HepG2 (cell line): ENCODE data around the gene L3MBTL4. TPM values are rescaled to one million over a fixed set of nuclear protein-coding genes. Genes with fewer than 3 reads are reported as not detected.

Experiments
- ATAC-seq: fragments of 200-7000 bp; cut with Tn5 transposase; 3 replicates; pipeline ENCODE4 v1.9.1; 2020; ENCODE audit warnings: mild to moderate bottlenecking, moderate library complexity
- BruUV-seq: library from RNA; stranded (reverse); fragments of 400-500 nt; replicated peaks from 2 replicates; lab custom pipeline; 2021; lab: Mats Ljungman, UMichigan
- CTCF ChIA-PET: fragments of 300-600 bp; formaldehyde crosslinking; extraction: SDS; loops from one replicate; lab custom pipeline; 2021; ENCODE audit warnings: low total read pairs, inconsistent platforms, low intra/inter-chr PET ratio; lab: Yijun Ruan, JAX
- POLR2A ChIA-PET: fragments of 350-600 bp; sonication (Branson Sonifier 250); formaldehyde crosslinking; loops from one replicate; lab custom pipeline; 2020; ENCODE audit warnings: antibody characterized with exemption, inconsistent platforms; lab: Yijun Ruan, JAX
- DNase-seq: peaks from one replicate; pipeline ENCODE4 v3.0.0-alpha.2; 2015; ENCODE audit warnings: low spot score
- FAIRE-seq: peaks from 3 replicates; lab custom pipeline; 2011; peaks lifted over from hg19 to GRCh38; lab: Jason Lieb, UNC
- H2AFZ ChIP-seq: one replicate; pipeline ENCODE4 v1.6.1; 2011; ENCODE audit warnings: low read length, inconsistent platforms
- H3K27ac ChIP-seq: fragments of 300-600 bp; 3 replicates; pipeline ENCODE4 v1.8.0; 2011; ENCODE audit warnings: mixed run types, mild to moderate bottlenecking, mixed read lengths, low read length, inconsistent platforms; ENCODE audit not compliant: insufficient read depth; ENCODE audit errors: extremely low read length
- H3K27me3 ChIP-seq, 2 experiments: fragments of 200-600 bp in 1 of 2; 2 replicates in 1 of 2; 3 replicates in 1 of 2; pipeline versions ENCODE4 v1.6.0 to v1.8.0; 2011; ENCODE audit warnings: low read length in 2 of 2, mild to moderate bottlenecking in 2 of 2, moderate library complexity in 2 of 2, inconsistent platforms in 1 of 2; ENCODE audit not compliant: insufficient read depth in 2 of 2, control insufficient read depth in 1 of 2
- H3K36me3 ChIP-seq, 2 experiments: fragments of 200-600 bp in 1 of 2; replicated peaks in 1 of 2; 2 replicates in 1 of 2; 3 replicates in 1 of 2; pipeline versions ENCODE4 v1.5.1 to v1.8.0; 2011; ENCODE audit warnings: low read length in 2 of 2, inconsistent platforms in 1 of 2; ENCODE audit not compliant: insufficient read depth in 2 of 2, control insufficient read depth in 1 of 2
- H3K4me1 ChIP-seq: 2 replicates; pipeline ENCODE4 v1.5.1; 2012; ENCODE audit warnings: low read length, inconsistent platforms; ENCODE audit not compliant: insufficient read depth
- H3K4me2 ChIP-seq: 2 replicates; pipeline ENCODE4 v1.6.0; 2011; ENCODE audit warnings: low read depth, low read length, inconsistent platforms
- H3K4me3 ChIP-seq, 3 experiments: fragments of 200-600 bp in 1 of 3; sonication (generic), shearing (Covaris generic) in 1 of 3; replicated peaks in 1 of 3; 2 replicates each; pipeline ENCODE4 v1.5.1; 2011 to 2016; ENCODE audit warnings: low read length in 3 of 3, inconsistent platforms in 2 of 3, low read depth in 2 of 3, mild to moderate bottlenecking in 2 of 3, control low read depth in 1 of 3, mixed read lengths in 1 of 3; ENCODE audit not compliant: insufficient read depth in 1 of 3
- H3K79me2 ChIP-seq: one replicate; pipeline ENCODE4 v1.6.1; 2011; ENCODE audit warnings: low read length, inconsistent platforms; ENCODE audit not compliant: insufficient read depth
- H3K9ac ChIP-seq: 2 replicates; pipeline ENCODE4 v1.6.0; 2011; ENCODE audit warnings: mild to moderate bottlenecking, low read depth, low read length, inconsistent platforms; ENCODE audit not compliant: insufficient read depth
- H3K9me3 ChIP-seq: 2 replicates; pipeline ENCODE4 v1.5.1; 2012; ENCODE audit warnings: mild to moderate bottlenecking, low read length
- H4K20me1 ChIP-seq: 2 replicates; pipeline ENCODE4 v1.6.0; 2011; ENCODE audit warnings: inconsistent platforms, mild to moderate bottlenecking, low read length, moderate library complexity; ENCODE audit not compliant: insufficient read depth
- CC2D1A ChIP-seq: sonication (generic); formaldehyde crosslinking; IDR thresholded peaks from 2 replicates; pipeline ENCODE4 v1.8.1; 2023; ENCODE audit warnings: mild to moderate bottlenecking, missing genetic modification reagents
- HDAC6 ChIP-seq: fragments of 200-600 bp; sonication (generic); IDR thresholded peaks from 2 replicates; pipeline ENCODE4 v1.7.0; 2017; ENCODE audit warnings: mild to moderate bottlenecking, antibody characterized with exemption, low read length, low read depth
- KDM1A ChIP-seq: IDR thresholded peaks from 2 replicates; pipeline ENCODE4 v1.6.1; 2016; ENCODE audit warnings: missing compliant biosample characterization
- MATR3 ChIP-seq: sonication (generic); formaldehyde crosslinking; IDR thresholded peaks from 2 replicates; pipeline ENCODE4 v1.4.0; 2020; ENCODE audit warnings: missing genetic modification reagents
- NFYC ChIP-seq: IDR thresholded peaks from 2 replicates; pipeline ENCODE4 v1.6.1; 2016; ENCODE audit warnings: missing genetic modification reagents, missing compliant biosample characterization
- SAFB2 ChIP-seq: sonication (generic); formaldehyde crosslinking; IDR thresholded peaks from 2 replicates; pipeline ENCODE4 v1.5.1; 2020; ENCODE audit warnings: missing genetic modification reagents, low read depth, mild to moderate bottlenecking, borderline replicate concordance
- SMAD9 ChIP-seq: sonication (generic); formaldehyde crosslinking; IDR thresholded peaks from 2 replicates; pipeline ENCODE4 v1.5.1; 2020; ENCODE audit warnings: mild to moderate bottlenecking, missing genetic modification reagents
- SRSF1 ChIP-seq: fragments of 200-400 bp; formaldehyde crosslinking; optimal IDR thresholded peaks from 2 replicates; pipeline ENCODE3; 2017; ENCODE audit warnings: mild to moderate bottlenecking, low read depth, low read length, moderate library complexity
- SRSF4 ChIP-seq: fragments of 200-400 bp; formaldehyde crosslinking; IDR thresholded peaks from one replicate; pipeline ENCODE4 v1.6.1; 2018; ENCODE audit warnings: mild to moderate bottlenecking, low read depth, low read length, moderate library complexity; ENCODE audit not compliant: poor library complexity, severe bottlenecking
- TEF ChIP-seq: sonication (generic); formaldehyde crosslinking; IDR thresholded peaks from 2 replicates; pipeline ENCODE4 v1.5.0; 2020; ENCODE audit warnings: missing genetic modification reagents
- WGBS: methylation state at CpG from one replicate; pipeline ENCODE4 v1.1.6; 2017; ENCODE audit warnings: low lambda C conversion rate; 5-methylcytosine and 5-hydroxymethylcytosine counted together
- in situ Hi-C: cut with HindIII; loops from 2 replicates; pipeline ENCODE4 v1.10.0; 2017; ENCODE audit warnings: low pct_unique_long_range_greater_than_20kb; ENCODE audit not compliant: extremely low pct_ligation_motif_present
- intact Hi-C: fragments of 100-400 bp; cut with micrococcal nuclease; formaldehyde crosslinking; loops from one replicate; pipeline ENCODE4 v1.10.0; 2022; ENCODE audit not compliant: unreplicated experiment
- polyA plus RNA-seq, 8 experiments: library from polyadenylated mRNA; depleted of rRNA in 3 of 8; stranded (reverse) in 7 of 8; unstranded in 1 of 8; fragments of >200 nt; fragmentation: Illumina TruSeq in 4 of 8; extraction: Trizol in 4 of 8; gene quantifications; 2 replicates each; pipeline versions ENCODE4 v1.2.1 to v1.2.3, GENCODE V29; 2011 to 2016; ENCODE audit warnings: low read depth in 4 of 8, missing spikeins in 1 of 8, mixed read lengths in 1 of 8; ENCODE audit not compliant: insufficient read depth in 1 of 8
- total RNA-seq, 5 experiments: library from RNA; depleted of rRNA; stranded (reverse); fragments of >200 nt; fragmentation: Illumina TruSeq; extraction: Trizol; gene quantifications; 2 replicates each; pipeline ENCODE4 v1.2.3, GENCODE V29; 2016; ENCODE audit warnings: low read depth in 1 of 5
- TF ChIP-seq, protein P1 (sequence below): sonication (generic); formaldehyde crosslinking; IDR thresholded peaks from 2 replicates; pipeline ENCODE4 v1.4.0; 2020; ENCODE audit warnings: missing genetic modification reagents, borderline replicate concordance
- TF ChIP-seq, protein P2 (sequence below): sonication (generic); formaldehyde crosslinking; IDR thresholded peaks from 2 replicates; pipeline ENCODE4 v1.8.0; 2022; ENCODE audit warnings: missing genetic modification reagents, mild to moderate bottlenecking, borderline replicate concordance
- TF ChIP-seq, protein P3 (sequence below): sonication (generic); formaldehyde crosslinking; IDR thresholded peaks from 2 replicates; pipeline ENCODE4; 2020; ENCODE audit warnings: missing genetic modification reagents, mild to moderate bottlenecking, borderline replicate concordance

Gene L3MBTL4
- total and polyA plus RNA-seq, 2 of the 13 experiments (the other 11 are each of a cell fraction or from before 2014, with no cell fraction given) = 10.8 to 13.3 TPM

- TF ChIP-seq KDM1A (CRISPR knock-in tag) (no peak), MATR3 (no peak), SRSF1 (no peak)
- TF ChIP-seq, protein P1, sequence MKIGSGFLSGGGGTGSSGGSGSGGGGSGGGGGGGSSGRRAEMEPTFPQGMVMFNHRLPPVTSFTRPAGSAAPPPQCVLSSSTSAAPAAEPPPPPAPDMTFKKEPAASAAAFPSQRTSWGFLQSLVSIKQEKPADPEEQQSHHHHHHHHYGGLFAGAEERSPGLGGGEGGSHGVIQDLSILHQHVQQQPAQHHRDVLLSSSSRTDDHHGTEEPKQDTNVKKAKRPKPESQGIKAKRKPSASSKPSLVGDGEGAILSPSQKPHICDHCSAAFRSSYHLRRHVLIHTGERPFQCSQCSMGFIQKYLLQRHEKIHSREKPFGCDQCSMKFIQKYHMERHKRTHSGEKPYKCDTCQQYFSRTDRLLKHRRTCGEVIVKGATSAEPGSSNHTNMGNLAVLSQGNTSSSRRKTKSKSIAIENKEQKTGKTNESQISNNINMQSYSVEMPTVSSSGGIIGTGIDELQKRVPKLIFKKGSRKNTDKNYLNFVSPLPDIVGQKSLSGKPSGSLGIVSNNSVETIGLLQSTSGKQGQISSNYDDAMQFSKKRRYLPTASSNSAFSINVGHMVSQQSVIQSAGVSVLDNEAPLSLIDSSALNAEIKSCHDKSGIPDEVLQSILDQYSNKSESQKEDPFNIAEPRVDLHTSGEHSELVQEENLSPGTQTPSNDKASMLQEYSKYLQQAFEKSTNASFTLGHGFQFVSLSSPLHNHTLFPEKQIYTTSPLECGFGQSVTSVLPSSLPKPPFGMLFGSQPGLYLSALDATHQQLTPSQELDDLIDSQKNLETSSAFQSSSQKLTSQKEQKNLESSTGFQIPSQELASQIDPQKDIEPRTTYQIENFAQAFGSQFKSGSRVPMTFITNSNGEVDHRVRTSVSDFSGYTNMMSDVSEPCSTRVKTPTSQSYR = no peak
- TF ChIP-seq, protein P2, sequence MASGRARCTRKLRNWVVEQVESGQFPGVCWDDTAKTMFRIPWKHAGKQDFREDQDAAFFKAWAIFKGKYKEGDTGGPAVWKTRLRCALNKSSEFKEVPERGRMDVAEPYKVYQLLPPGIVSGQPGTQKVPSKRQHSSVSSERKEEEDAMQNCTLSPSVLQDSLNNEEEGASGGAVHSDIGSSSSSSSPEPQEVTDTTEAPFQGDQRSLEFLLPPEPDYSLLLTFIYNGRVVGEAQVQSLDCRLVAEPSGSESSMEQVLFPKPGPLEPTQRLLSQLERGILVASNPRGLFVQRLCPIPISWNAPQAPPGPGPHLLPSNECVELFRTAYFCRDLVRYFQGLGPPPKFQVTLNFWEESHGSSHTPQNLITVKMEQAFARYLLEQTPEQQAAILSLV (CRISPR knock-in tag) = no peak
Measured at GRCh38 chr18:6055711-6056110, 359.0 kb downstream of the L3MBTL4 start (continued).

DNA sequence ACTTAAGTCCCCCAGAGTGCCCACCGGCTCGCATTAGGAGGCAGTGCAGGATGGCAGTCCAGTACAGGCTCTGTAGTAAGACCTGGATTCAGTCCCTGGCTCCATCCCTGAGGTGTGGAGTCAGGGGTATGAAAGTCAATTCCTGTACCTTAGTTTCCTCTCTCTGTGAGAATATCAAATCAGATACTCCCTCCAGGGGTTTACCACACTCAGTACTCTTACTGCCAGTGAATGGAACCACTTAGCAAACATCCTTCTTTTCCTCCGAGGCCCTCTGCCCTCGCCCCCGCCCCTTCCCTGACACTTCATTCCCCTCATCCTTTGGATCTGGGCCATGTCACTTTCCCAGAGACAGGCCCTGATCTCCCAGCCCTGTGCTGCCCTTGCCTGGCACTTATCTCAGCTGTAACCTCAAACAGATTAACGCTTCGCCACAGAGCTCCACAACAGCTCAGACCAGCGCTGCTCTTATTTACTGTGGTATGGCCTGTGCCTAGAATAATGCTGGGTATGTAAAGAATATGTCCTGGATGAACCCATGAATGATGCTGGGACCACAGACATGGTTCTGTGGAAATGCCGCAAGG lies 360.4 kb downstream of the L3MBTL4 start:
- no peak for TF ChIP-seq SAFB2
- TF ChIP-seq NFYC (CRISPR knock-in tag) = no peak
- no peak for TF ChIP-seq SRSF4
- TF ChIP-seq HDAC6 = no peak
- TF ChIP-seq, protein P3, sequence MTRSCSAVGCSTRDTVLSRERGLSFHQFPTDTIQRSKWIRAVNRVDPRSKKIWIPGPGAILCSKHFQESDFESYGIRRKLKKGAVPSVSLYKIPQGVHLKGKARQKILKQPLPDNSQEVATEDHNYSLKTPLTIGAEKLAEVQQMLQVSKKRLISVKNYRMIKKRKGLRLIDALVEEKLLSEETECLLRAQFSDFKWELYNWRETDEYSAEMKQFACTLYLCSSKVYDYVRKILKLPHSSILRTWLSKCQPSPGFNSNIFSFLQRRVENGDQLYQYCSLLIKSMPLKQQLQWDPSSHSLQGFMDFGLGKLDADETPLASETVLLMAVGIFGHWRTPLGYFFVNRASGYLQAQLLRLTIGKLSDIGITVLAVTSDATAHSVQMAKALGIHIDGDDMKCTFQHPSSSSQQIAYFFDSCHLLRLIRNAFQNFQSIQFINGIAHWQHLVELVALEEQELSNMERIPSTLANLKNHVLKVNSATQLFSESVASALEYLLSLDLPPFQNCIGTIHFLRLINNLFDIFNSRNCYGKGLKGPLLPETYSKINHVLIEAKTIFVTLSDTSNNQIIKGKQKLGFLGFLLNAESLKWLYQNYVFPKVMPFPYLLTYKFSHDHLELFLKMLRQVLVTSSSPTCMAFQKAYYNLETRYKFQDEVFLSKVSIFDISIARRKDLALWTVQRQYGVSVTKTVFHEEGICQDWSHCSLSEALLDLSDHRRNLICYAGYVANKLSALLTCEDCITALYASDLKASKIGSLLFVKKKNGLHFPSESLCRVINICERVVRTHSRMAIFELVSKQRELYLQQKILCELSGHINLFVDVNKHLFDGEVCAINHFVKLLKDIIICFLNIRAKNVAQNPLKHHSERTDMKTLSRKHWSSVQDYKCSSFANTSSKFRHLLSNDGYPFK = no peak
- no peak for TF ChIP-seq CC2D1A
- TF ChIP-seq TEF = no peak
- TF ChIP-seq SMAD9 (CRISPR knock-in tag) = no peak
- ChIA-PET POLR2A (no interaction called here), CTCF (no interaction called here)
- no peak for ATAC-seq
- Histone ChIP-seq H3K9me3 (no peaks in the 10 kb centered on the region), H3K27ac (no peak overlapping the region), H3K27me3 (no peaks in the 10 kb centered on the region; a peak in 1 of 5 replicates), H2AFZ (no peak overlapping the region), H3K4me3 (no peak overlapping the region), H4K20me1 (no peaks in the 10 kb centered on the region), H3K4me2 (no peak overlapping the region), H3K4me1 (peaks cover 47% of the 10 kb centered on the region), H3K9ac (no peak overlapping the region), H3K79me2 (no peaks in the 10 kb centered on the region), H3K36me3 (no peaks in the 10 kb centered on the region)
- DNase-seq = no peak
- in situ Hi-C loops = no loop called here
- FAIRE-seq = no peak
- WGBS = 95% methylated on average over 9 of the region's 9 CpGs
- BruUV-seq = no TSS peak
- intact Hi-C loops = loop anchor here (10.0 kb wide), 1 partner anchor 160 kb away; the partner anchor contains the start of gene TMEM200C
